AG04450 (cell line): ENCODE measurements around the gene ZNF121. TPM values are rescaled to one million over a fixed set of nuclear protein-coding genes. Genes with fewer than 3 reads are reported as not detected.
"Not testable (repeated sequence)": the region's sequence is repeated elsewhere in the genome, so short reads cannot be mapped to it uniquely, and the experiment has no call there.

ENCODE experiments used
- CTCF ChIA-PET: fragments of 300-600, 350-600 bp; formaldehyde crosslinking; extraction: SDS; loops from one replicate; lab custom pipeline; 2022; ENCODE audit warnings: antibody characterized with exemption, inconsistent platforms; lab: Charles Lee
- POLR2A ChIA-PET: fragments of 350-600 bp; formaldehyde crosslinking; extraction: SDS; loops from one replicate; lab custom pipeline; 2021; ENCODE audit warnings: antibody characterized with exemption, inconsistent platforms; lab: Yijun Ruan, JAX
- DNase-seq: peaks from one replicate; pipeline ENCODE4 v3.0.0-alpha.2; 2011; ENCODE audit warnings: low read depth, low spot score
- H3K27ac ChIP-seq: one replicate; pipeline ENCODE4 v1.5.1; 2012; ENCODE audit warnings: low read depth, low read length, control low read depth
- H3K27me3 ChIP-seq: one replicate; pipeline ENCODE4 v1.6.0; 2012; ENCODE audit warnings: low read length; ENCODE audit not compliant: control insufficient read depth, insufficient read depth
- H3K4me3 ChIP-seq: 2 replicates; pipeline ENCODE4 v1.5.1; 2011; ENCODE audit warnings: mild to moderate bottlenecking, low read depth, low read length, control low read depth
- H3K9me3 ChIP-seq: 2 replicates; pipeline ENCODE4 v1.5.1; 2012; ENCODE audit warnings: low read length; ENCODE audit not compliant: control insufficient read depth, insufficient read depth
- polyA plus RNA-seq: library from polyadenylated mRNA; depleted of rRNA; stranded (reverse); fragments of >200 nt; gene quantifications from 2 replicates; pipeline ENCODE4 v1.2.3, GENCODE V29; 2011
- TF ChIP-seq, protein P1 (sequence below): IDR thresholded peaks from 2 replicates; pipeline ENCODE4 v1.5.1; 2011; ENCODE audit warnings: low read depth, low read length, control low read depth, inconsistent platforms

ZNF121 gene
- polyA plus RNA-seq, 1 experiment, result 5.3 TPM

DNA sequence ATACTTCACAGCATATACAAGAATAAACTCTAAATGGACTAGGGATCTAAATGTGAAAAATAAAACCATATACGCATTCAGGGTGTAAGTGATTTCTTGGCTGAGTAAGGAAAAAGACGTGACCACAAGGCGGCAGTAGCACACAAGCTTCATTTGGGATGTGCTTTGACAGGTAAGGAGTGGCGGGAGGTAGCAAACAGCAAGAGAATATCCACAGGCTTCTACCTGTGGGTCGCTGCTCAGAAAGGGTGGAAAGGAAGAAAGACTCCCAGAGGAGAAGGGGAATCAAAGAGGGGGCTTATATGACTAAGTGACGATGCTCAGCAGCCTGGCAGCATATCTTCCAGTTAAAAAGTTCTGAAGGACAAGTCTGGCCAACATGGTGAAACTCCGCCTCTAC lies 2.5 kb upstream of the ZNF121 start:
- ChIA-PET POLR2A (no interaction called here), CTCF (interaction anchor here (0.6 to 4.5 kb wide), 14 partner anchors 10 to 381 kb away, joined by 3 to 20 read pairs (median 4); partner anchors contain the start of gene ZNF266)
- H3K27me3 ChIP-seq, result no peaks in the 10 kb centered on the region
- H3K9me3 ChIP-seq, result peaks cover 9% of the 10 kb centered on the region
- H3K27ac ChIP-seq, result no peak overlapping the region
- H3K4me3 ChIP-seq, result no peak overlapping the region
- peak; percentile 23 for DNase-seq
- TF ChIP-seq, protein P1, sequence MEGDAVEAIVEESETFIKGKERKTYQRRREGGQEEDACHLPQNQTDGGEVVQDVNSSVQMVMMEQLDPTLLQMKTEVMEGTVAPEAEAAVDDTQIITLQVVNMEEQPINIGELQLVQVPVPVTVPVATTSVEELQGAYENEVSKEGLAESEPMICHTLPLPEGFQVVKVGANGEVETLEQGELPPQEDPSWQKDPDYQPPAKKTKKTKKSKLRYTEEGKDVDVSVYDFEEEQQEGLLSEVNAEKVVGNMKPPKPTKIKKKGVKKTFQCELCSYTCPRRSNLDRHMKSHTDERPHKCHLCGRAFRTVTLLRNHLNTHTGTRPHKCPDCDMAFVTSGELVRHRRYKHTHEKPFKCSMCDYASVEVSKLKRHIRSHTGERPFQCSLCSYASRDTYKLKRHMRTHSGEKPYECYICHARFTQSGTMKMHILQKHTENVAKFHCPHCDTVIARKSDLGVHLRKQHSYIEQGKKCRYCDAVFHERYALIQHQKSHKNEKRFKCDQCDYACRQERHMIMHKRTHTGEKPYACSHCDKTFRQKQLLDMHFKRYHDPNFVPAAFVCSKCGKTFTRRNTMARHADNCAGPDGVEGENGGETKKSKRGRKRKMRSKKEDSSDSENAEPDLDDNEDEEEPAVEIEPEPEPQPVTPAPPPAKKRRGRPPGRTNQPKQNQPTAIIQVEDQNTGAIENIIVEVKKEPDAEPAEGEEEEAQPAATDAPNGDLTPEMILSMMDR, result peak; percentile 72

DNA sequence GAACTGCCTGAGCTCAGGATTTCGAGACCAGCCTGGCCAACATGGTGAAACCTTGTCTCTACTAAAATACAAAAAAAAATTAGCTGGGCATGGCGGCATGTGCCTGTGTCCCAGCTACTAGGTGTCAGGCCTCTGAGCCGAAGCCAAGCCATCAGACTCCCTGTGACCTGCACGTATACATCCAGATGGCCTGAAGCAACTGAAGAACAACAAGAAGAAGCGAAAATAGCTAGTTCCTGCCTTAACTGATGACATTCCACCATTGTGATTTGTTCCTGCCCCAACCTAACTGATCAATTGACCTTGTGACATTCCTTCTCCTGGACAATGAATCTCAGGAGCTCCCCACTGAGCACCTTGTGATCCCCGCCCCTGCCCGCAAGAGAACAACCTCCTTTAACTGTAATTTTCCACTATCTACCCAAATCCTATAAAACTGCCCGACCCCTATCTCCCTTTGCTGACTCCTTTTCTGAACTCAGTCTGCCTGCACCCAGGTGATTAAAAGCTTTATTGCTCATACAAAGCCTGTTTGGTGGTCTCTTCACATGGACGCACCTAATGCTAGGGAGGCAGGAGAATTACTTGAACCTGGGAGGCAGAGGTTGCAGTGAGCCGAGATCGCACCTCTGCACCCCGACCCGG lies 2.1 kb downstream of the ZNF121 start:
- H3K4me3 ChIP-seq, DNase-seq, H3K27me3 ChIP-seq, H3K27ac ChIP-seq, POLR2A ChIA-PET: not testable (repeated sequence)
- H3K9me3 ChIP-seq, result peaks cover 32% of the 10 kb centered on the region
- CTCF ChIA-PET, result interaction anchor here (1.4 kb wide), 1 partner anchor 213 kb away, joined by 5 read pairs; no protein-coding TSS in a partner anchor

DNA sequence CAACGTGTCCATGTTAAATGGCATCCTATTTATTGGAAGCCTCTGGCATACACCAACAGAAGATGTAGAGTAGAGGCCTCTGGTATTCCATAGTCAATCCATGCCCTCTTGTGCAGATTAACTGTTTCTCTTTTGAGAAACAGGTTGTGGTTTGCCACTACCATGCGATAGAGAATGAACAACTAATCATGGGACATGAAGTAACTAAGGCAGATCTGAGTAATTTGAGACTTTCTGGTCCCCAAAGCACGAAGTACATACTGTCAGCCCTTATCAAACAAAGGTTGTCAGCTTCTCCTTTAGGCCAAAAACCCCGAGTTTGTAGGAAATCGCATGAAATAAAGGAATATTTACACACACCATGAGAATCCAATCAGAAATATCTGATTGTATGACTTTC lies 3.6 kb downstream of the ZNF121 start:
- Histone ChIP-seq H3K9me3 (peaks cover 39% of the 10 kb centered on the region), H3K27ac (no peak overlapping the region), H3K27me3 (no peaks in the 10 kb centered on the region), H3K4me3 (no peak overlapping the region)
- TF ChIP-seq, protein P1, result no peak
- ChIA-PET POLR2A (no interaction called here), CTCF (interaction anchor here (0.7 kb wide), 1 partner anchor 191 kb away, joined by 4 read pairs; no protein-coding TSS in a partner anchor)
- no peak for DNase-seq

DNA sequence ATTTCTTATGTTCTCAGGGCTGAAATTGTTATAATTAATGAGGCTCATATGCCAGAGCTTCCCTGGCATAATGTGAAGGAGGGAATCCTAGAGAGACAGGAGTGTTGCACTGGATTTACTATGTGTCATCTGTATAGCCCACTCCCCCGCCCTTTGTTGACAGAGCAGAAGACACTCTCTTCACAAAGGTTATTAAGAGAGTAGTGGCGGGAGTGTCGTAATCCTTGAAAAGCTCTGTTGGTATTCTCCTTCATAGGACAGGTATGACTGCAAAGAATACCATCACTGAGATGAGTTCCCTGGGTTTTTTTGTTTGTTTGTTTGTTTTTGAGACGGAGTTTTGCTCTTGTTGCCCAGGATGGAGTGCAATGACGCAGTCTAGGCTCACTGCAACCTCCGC lies 14.0 kb downstream of the ZNF121 start:
- DNase-seq, result no peak
- POLR2A ChIA-PET, result no interaction called here
- TF ChIP-seq, protein P1, result no peak
- no peak overlapping the region for H3K27ac ChIP-seq
- peaks cover 71% of the 10 kb centered on the region for H3K9me3 ChIP-seq
- H3K4me3 ChIP-seq, result no peak overlapping the region
- H3K27me3 ChIP-seq, result no peaks in the 10 kb centered on the region
- CTCF ChIA-PET, result interaction anchor here (1.3 kb wide), 1 partner anchor 18 kb away, joined by 3 read pairs; no protein-coding TSS in a partner anchor

DNA sequence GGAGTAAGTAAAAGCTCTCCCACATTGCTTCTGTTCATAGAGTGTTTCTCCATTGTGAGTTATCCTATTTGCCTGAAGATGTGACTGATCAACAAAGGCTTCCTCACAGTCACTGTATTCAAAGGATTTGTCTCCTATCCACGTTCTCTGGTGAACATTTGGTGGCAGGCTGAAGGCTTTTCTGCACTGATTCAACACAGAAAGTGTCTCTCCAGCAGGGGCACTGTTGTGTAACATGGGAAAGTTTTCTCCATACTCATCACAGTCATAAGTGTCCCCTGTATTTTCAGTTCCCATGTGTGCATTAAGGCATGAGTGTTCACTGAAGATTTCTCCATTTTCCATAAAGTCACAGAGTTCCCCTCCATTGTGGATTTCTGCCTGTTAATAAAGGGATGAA lies 17.6 kb downstream of the ZNF121 start:
- Histone ChIP-seq H3K27ac (no peak overlapping the region), H3K27me3 (no peaks in the 10 kb centered on the region), H3K4me3 (no peak overlapping the region), H3K9me3 (peaks cover 71% of the 10 kb centered on the region)
- ChIA-PET CTCF (no interaction called here), POLR2A (no interaction called here)
- no peak for DNase-seq
- TF ChIP-seq, protein P1, result no peak
